Stimulated activated CD4-positive, alpha-beta T cell treated with anti-CD3 and anti-CD28 coated beads, TNF-alpha, amount 100 ng/mL, for 48 hours (primary cell): Measurements from ENCODE around the gene BMP6.
A peak's percentile ranks its signal among the peaks of the same experiment; 100 is the strongest.

Source experiments
- DNase-seq, 3 donors: peaks; one replicate each; pipeline ENCODE4 v3.0.0-alpha.2; 2020; ENCODE audit warnings: low read depth in 3 of 3

Gene BMP6

DNA sequence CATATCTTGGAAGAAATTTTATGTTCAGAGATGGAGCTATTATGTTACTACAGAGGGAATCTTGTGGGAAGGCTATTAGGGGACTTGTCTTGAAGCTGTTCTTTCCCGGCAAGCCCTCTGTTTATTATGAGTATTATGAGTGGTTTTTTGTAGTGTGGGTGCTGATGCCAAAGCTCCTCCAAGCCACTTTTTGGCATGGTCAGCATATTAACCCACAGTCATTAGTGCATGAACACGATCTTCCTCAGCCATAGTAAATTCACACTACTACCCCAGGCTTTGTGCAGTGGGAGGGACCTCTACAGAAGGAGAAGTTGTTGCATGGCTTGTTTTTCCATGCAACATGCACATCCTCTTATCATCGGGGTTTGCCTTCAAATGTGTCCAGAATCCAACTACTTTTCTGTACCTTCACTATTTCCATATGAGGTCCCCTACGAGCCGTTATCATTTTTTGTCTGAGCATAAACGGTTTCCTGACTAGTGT is 6.5 kb upstream of the BMP6 start:
- DNase-seq, result no peak

DNA sequence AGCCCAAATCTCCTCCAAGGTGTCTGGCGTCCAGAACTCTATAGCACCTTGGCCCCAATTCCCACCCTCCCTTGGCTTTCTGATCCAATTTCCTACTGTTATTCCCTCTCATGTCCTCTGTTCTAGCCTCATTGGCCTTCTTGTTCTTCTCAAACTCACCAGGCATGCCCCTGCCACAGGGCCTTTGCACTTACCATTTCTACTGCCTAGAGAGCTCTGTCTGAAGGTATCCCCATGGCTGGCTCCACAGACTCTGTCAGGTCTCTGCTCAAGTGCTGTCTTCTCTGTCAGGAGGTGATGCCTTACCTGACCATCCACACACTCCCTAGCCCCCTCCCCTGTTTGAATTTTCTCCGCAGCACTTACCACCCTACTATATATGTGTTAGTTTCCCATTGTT is 5.6 kb upstream of the BMP6 start:
- no peak for DNase-seq

DNA sequence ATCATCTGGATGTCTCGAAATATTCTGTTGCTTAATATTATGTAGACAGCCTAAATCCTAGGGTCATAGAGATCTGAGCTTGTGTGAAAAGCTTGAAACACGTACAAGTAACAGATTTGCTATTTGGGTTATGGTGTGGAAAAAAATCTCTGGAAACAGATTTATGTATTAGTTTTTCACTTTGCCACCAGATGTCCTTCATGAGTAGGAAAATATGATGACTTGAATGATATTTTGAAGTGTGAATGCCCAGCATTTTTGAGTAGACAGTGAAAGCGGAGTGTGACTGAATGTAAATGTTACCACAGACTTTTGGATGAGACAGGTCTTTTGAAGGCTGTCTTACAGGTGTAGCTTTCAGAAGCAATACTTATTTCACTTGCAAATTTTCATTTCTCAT is 4.2 kb upstream of the BMP6 start:
- no peak for DNase-seq

DNA sequence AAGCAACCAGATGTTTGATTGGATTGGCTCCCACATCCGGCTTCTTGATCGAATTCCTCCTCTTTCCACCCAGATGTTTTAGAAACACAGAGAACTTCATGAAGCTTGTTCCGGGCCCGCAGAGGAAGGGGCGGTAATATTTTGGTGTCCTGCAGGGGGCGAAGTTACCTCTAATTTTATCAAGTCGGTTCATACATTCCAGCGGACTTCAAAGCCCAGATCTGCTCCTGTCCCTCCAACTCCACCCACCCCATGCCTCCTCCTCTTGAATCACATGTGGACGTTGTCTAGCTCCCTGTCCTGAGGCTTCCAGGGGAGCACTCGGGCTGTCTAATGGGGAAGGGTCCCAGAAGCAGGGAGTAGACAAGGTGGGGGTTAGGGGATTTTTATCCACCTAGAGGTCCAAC is 2.9 kb upstream of the BMP6 start:
- DNase-seq, result peak; percentile 30 to 65 (median 44)

DNA sequence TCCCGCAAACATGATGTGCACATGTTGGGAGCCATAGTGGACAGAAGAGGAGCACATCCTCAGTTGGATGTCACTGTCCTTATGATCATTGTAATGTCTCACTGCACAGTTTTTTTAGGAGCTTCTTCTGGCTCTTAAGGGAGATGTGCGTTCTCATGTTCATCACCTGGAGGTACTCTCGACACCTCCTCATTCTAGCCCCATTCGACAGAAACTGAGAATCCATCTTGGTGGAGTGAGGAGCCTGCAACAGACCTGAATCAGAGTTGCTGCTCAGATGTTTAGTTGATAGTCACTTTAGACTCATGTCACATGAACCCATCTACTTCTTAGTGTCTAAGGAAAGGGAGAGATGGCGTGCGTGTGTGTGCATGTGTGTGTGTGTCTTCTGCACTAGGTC is 2.3 kb upstream of the BMP6 start:
- no peak for DNase-seq

DNA sequence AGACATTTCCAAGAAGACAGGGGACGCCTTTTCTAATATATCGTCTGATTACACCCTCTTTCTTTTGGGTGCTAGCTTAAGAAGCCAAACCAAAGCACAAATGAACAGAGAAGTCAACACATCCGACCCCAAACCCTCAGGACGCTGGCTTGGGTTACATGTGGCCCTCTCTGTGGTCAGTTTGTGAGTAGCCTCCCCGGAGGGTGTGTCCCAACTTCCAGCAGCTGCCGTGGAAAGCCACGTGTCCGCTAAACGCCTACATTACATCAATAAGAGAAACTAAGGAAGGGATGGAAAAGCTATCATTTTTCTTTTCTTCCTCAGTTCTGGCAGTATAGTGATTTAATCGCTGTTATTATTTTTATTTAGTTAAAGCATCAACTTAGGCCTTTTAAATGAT is 487 bp upstream of the BMP6 start:
- no peak for DNase-seq

DNA sequence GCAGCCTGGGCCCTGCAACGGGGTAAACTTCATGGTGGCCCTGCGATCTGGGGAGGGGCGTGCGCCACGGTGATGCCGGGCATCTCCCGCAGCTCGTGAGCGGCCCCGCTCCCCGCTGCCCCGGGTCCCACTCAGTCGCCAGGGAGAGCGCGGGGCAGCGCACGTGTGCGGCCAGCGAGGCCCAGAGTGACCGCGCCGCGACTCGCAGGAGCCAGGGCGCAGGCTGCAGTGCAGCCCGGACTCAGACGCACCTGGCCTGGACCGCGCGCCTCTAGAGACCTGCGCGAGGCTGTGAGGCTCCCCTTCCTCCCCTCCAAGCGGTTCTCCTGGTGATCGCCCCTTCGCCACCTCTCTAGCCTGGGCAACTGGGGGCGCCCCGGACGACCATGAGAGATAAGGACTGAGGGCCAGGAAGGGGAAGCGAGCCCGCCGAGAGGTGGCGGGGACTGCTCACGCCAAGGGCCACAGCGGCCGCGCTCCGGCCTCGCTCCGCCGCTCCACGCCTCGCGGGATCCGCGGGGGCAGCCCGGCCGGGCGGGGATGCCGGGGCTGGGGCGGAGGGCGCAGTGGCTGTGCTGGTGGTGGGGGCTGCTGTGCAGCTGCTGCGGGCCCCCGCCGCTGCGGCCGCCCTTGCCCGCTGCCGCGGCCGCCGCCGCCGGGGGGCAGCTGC is 652 bp downstream of the BMP6 start:
- DNase-seq, result no peak

DNA sequence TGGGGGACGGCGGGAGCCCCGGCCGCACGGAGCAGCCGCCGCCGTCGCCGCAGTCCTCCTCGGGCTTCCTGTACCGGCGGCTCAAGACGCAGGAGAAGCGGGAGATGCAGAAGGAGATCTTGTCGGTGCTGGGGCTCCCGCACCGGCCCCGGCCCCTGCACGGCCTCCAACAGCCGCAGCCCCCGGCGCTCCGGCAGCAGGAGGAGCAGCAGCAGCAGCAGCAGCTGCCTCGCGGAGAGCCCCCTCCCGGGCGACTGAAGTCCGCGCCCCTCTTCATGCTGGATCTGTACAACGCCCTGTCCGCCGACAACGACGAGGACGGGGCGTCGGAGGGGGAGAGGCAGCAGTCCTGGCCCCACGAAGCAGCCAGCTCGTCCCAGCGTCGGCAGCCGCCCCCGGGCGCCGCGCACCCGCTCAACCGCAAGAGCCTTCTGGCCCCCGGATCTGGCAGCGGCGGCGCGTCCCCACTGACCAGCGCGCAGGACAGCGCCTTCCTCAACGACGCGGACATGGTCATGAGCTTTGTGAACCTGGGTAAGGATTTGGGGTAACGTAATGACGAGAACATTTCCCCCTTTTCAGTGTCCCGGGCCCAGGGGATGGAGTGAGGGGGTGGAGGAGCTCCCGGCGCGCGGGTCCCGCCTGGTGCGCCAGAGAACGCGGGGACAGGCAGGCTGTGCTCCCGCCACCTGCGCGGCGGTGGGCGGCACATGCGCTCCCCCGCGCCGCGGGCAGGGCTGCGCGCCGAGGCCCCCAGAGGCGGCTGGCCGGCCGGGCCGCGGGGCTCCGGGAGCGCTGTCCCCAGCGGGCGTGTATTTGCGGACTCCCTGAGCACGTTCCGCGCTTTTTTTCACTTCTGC is 1.4 kb downstream of the BMP6 start:
- DNase-seq, result no peak

DNA sequence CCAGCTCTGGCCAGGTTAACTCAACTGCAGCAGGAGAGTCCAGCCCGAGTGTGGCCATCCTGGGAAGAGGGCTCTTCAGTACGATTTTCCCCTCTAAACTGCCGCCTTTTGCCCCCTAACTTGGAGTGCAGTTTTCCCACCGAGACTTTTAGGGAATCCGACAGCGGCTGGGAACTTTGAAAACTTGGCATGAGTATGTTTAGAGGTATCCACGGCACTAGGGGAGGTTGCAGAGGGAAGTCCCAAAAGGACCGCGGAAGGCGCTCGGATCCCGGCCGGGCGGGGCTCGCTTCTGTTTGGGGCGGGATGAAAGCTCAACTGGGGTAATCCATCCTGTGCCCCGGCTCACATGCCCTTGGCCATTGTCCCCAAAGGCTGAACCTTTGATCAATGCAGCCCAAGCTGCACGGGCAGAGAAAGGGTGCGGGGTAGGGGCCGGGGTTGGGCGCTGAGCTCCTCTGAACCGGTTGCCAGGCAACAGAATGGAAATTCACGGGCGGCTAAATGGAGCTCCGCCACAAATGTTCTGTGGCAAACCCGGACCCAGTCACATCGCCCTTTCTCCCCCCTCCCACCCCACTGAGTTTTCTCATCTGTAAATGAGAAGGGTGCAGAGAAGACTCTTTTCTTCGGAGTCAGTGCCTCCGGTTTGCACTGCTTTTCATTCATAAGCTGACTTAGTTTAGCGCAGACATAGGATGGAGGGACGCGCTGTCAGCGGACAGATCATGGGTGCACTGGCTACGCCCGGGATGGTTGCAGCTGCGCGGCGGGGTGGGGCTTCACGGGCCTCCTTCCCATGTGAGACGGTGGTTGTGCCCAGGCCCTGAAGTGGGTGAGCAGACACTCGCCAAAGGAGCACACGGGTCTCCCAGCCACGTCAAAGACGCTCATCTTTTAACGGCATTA is 2.3 kb downstream of the BMP6 start:
- DNase-seq, result no peak

DNA sequence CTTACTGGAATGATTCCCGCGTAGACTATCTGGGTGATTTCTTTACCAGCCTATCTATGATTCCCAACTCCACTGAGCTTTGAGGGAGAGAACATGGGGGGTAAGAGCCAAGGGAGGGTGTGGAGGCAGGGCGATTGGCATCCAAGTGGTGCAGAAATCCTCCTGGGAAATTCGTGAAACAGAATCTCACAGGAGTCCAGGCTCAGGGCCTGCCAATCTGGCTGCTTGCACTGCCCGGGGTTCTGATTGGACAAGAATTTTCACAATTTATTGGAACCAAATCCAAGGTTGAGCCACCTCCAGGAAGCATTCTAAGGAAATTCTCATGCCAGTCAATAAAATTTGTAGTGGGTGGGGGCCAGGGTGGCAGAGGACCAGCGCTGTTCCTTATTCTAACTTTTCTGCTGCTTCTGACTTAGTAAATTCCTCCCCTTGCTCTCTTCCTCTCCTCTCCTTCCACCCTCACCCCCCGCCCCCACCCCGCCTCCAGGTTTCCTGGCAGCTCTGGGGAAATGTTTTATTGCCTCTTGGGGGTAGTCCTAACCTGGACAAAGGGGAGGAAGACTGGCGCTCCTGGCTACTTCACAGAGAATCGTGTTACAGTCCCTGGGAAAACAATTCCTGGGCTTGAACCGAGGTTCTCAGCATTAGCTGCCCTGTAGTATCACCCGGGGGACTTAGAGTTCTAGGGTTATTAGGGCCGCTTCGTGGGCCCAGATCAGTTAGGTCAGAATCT is 3.1 kb downstream of the BMP6 start:
- no peak for DNase-seq

DNA sequence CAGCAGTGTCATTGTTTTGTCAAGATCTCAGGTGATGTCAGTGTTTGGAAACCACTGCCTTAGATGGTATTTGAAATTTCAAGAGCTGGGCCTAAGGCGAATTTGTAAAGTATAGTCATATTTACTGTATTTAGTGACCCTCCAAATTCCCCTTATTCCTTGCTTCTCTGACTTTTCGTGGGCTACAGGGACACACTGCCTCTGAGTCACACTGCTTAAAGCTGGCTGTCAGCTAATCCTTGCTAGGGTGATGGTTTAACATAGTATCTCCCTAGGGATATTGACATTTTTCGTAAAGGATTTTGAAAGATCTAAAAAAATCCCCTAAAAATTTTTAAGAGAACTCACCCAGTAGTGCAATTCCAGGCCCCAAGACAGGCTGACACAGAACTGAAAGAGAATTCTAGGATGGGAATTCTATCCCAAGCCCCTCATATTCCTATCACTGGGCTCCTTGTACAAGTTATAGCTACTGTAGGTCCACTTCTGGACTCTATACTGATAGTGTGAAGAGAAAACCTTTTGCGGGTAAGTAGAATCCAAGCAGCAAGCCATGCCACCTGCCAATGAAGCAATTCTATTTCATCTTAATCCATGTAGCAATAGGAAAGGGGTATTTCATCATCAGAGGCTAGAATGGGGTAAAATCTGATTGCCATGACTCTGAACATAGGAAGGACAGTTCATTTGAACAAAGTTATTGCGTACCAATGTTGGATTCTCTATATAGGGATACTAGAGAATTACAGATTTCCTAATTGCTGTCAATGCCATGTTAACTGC is 4.3 kb downstream of the BMP6 start:
- DNase-seq, result no peak

DNA sequence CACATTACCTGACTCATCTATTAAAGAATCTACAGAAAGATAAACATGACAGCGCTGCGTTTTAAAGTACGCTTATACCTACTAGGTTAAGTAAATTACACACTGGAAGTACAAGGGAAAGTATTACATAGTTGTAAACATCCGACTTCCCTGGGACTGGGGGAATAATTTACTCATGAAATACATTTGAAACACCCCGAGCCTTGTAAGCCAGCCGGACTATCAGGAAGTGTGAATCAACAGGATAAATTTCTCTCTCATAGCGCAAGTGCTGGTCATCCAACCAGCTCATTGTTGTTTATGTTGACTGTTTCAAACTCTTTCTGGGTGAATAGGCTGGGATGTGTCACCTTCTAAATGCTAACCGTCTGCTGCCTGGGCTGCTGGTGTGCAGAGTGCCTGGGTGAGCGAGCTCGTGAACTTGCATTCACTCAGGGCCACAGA is 4.9 kb downstream of the BMP6 start:
- DNase-seq, result no peak

DNA sequence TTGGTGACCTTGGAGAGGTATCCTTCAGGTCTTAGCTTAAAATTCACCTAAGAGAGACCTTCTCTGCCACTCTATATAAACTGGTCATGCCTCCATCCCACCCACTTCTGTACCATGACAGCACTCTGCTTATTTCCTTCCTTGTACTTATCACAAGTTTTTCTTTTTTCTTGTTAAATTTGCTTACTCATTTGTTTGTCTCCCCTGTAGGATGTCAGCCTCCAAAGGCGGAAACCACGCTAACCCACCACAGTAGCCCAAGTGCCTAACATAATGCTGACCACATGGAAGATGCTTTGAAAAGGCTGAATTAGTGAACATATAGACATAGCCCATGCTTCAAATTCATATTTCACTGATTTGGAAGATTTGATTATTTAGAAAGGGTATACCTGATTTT is 5.4 kb downstream of the BMP6 start:
- no peak for DNase-seq

DNA sequence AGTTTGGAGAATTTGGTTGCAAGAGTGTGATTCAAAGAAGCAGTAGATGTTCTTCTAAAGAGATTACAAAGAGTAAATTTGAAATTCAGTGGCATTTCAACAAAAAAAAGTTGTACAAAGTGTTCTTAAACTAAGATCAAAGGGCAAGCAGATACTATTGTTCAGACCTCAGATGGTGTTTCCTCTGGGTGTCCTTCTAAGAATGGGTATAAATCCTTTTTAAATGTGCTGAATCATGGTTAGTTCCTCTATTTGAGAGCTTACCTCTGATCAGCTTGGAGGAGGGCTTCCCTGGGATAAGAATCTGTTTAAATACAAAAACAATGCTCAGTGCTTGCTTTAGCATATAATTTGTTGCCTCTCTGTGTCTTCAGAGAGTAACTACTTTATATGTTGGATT is 6.3 kb downstream of the BMP6 start:
- no peak for DNase-seq

DNA sequence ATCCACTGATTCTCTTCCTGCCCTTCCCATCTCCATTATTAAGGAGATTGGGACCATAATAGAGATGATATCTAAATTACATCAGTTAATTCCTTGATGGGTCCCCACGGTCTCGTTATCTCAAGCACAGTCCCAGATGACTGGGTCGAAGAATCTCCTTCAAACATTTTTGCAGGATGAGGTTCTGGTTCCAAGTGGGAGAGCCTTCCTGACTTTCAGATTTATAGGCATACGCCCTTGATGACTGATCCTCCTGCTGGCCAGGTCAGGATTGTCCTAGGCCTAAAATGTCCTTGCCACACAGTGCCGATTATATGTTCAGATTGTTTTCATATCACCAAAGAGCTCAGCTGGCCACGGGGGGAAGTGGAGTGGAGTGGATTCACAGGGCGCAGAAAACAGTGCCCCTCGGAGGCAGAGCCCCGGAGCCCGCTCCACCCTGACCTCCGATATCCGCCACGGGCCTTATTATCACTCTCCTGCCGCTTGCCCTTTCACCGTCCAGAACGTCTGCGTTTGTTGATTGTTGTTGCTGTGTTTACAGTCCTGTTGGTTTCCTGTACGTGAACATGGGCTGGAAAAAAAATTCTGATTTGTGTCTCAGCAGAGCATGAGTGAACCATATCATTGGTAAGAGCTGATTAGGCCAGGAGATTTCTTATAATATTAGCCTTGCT is 8.9 kb downstream of the BMP6 start:
- no peak for DNase-seq

DNA sequence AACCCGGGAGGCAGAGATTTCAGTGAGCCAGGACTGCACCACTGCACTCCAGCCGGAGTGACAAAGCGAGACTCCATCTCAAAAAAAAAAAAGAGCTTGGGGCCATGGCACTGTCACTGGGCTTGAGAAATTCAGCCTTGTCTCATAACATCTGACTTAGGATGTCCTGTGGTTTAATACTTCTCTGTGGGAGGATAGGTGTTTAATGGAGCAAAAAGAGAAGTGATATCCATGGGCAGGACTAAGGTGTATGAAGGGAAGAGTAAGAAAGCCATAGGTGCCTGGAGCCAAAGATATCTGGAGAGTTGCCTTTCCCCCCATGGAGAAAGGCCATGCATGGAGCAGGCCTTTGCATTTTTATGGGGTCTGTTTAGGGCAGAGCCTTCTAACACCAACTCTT is 11.2 kb downstream of the BMP6 start:
- DNase-seq, result no peak

DNA sequence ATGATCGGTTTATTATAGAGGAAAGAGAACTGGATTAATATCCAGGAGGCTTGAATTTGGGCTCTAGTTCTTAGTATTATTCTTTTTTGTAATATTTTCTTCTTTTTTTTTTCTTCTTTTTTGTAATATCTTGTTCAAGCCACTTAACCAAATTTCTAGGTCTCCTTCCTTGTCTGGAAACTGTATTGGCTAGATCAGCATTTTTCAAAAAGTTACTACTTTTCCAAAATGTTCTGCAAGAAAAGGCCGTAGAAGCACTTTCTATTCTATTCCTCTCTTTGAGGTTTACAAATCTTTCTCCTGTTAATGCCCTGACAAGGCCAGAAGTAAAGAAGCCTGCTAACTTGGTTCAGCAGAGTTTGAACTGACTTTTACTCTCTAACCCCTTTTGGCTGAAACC is 12.0 kb downstream of the BMP6 start:
- DNase-seq, result no peak

DNA sequence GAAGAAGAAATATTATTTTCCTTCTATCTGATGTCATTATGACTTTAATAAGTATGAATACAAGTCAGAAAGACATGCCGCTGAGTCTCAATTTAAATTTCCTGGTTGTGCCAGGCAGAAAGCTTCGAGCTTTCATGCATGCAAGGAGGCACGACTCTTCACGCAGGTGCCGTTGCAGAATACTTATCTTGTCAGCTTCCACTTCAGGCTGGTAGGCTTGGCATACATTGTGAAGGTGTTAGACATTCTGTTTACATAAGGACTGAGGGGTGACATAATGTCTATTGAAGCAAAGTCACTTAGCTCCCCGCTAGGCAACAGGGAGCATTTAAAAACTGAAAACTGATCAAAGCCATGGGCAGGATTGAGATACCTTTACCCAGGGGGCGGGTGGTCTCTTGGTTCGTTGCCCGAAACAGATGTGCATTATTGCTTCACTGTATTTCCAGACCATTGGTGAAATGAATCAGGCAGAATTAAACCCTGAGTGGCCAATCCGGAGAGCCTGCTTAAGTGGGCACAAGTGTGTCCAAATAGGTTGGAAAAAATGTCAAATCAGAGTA is 16.4 kb downstream of the BMP6 start:
- DNase-seq, result no peak

DNA sequence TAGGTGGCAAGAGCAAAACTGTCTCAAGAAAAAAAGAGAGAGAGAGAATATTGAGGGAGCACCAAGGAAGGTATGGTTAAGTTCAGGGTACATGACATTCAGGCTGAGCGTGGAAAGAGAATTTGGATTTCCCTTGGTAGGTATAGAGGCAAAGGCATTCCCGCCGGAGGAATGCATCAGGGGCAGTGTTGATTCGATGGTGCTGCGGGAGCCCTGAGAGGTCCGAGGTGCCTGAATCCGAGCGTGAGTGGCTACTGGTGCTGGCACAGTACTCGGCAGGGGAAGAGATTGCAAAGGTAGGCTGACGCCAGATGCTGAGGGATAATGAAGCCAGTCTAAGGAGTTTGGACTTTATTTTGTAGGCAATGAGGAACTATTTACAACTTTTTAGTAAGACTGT is 20.0 kb downstream of the BMP6 start:
- no peak for DNase-seq

DNA sequence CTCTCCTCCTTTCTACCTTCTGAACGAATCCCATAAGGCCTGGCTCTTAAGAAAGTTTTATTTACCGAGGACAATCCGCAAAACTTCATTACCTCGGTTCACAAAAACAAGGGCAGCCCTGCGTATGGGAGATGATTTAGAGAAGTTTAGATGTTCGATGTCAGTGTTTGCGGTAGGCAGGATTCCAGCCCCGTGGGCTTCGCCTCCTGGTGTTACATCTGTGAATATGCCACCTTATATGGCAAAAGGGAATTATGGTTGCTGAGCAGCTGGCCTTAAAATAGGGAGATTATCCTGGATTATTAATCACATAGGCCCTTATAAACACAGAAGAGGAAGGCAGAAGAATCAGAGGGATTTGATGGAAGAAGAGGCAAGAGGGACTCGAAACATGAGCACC is 21.1 kb downstream of the BMP6 start:
- DNase-seq, result no peak
